K562 (cell line): ENCODE measurements around the gene PNPLA7. TPM values are rescaled to one million over a fixed set of nuclear protein-coding genes. Genes with fewer than 3 reads are reported as not detected.

Experiments used
- ATAC-seq: fragments of 200-7000 bp; cut with Tn5 transposase; 3 replicates; pipeline ENCODE4 v1.9.1; 2020; ENCODE audit warnings: moderate library complexity
- BruUV-seq: library from RNA; stranded (reverse); fragments of 400-500 nt; replicated peaks from 2 replicates; lab custom pipeline; 2021; lab: Mats Ljungman, UMichigan
- CTCF ChIA-PET: fragments of 300-600 bp; formaldehyde crosslinking; extraction: SDS; loops from one replicate; lab custom pipeline; 2021; ENCODE audit warnings: low intra/inter-chr PET ratio; lab: Yijun Ruan, JAX
- POLR2A ChIA-PET: fragments of 300-600, 350-650 bp; sonication (Branson Sonifier 250); formaldehyde crosslinking; extraction: SDS; loops from one replicate; lab custom pipeline; 2021; ENCODE audit warnings: antibody characterized with exemption, inconsistent platforms; lab: Yijun Ruan, JAX
- DNase-seq, 4 experiments: peaks; one replicate each; pipeline versions ENCODE4 v3.0.0 to v3.0.0-alpha.2; 2011 to 2018; ENCODE audit warnings: low spot score in 3 of 4, mixed read lengths in 3 of 4; ENCODE audit errors: extremely low read depth in 1 of 4
- FAIRE-seq: peaks from 2 replicates; lab custom pipeline; 2011; peaks lifted over from hg19 to GRCh38; lab: Jason Lieb, UNC
- H2AFZ ChIP-seq: 2 replicates; pipeline ENCODE4 v1.6.0; 2011; ENCODE audit warnings: low read depth, low read length, control low read depth, inconsistent platforms
- H3K27ac ChIP-seq: fragments of 200-600 bp; 3 replicates; pipeline ENCODE4 v1.8.0; 2011; ENCODE audit warnings: low read depth, mild to moderate bottlenecking, control low read depth, inconsistent platforms, low read length, moderate library complexity, mixed read lengths; ENCODE audit errors: extremely low read depth
- H3K27me3 ChIP-seq, 2 experiments: fragments of 300-600 bp in 1 of 2; 2 replicates in 1 of 2; 3 replicates in 1 of 2; pipeline versions ENCODE4 v1.6.0 to v1.8.0; 2011; ENCODE audit warnings: inconsistent platforms in 2 of 2, low read length in 2 of 2, mild to moderate bottlenecking in 1 of 2, mixed read lengths in 1 of 2, moderate library complexity in 1 of 2; ENCODE audit not compliant: control insufficient read depth in 2 of 2, insufficient read depth in 2 of 2
- H3K36me3 ChIP-seq: fragments of 300-600 bp; 3 replicates; pipeline ENCODE4 v1.8.0; 2011; ENCODE audit warnings: mild to moderate bottlenecking, low read length, inconsistent platforms; ENCODE audit not compliant: control insufficient read depth, insufficient read depth
- H3K4me1 ChIP-seq, 2 experiments: fragments of 200-600 bp in 1 of 2; replicated peaks in 1 of 2; 2 replicates in 1 of 2; 3 replicates in 1 of 2; pipeline versions ENCODE4 v1.5.1 to v1.8.0; 2011; ENCODE audit warnings: inconsistent platforms in 2 of 2, low read length in 2 of 2, mild to moderate bottlenecking in 1 of 2, mixed read lengths in 1 of 2, moderate library complexity in 1 of 2; ENCODE audit not compliant: control insufficient read depth in 2 of 2, insufficient read depth in 2 of 2
- H3K4me2 ChIP-seq: 2 replicates; pipeline ENCODE4 v1.6.1; 2011; ENCODE audit warnings: low read length, control low read depth, inconsistent platforms, mixed read lengths; ENCODE audit not compliant: insufficient read depth
- H3K4me3 ChIP-seq: fragments of 200-600 bp; sonication (generic), shearing (Covaris generic); 2 replicates; pipeline ENCODE4 v1.5.1; 2016; ENCODE audit warnings: control low read depth, inconsistent platforms
- H3K79me2 ChIP-seq: fragments of 200-600 bp; 3 replicates; pipeline ENCODE4 v1.8.0; 2011; ENCODE audit warnings: low read length, inconsistent platforms; ENCODE audit not compliant: control insufficient read depth, insufficient read depth
- H3K9ac ChIP-seq, 2 experiments: 2 replicates each; pipeline versions ENCODE4 v1.6.0 to v1.6.1; 2011; ENCODE audit warnings: low read depth in 2 of 2, low read length in 2 of 2, control low read depth in 1 of 2, inconsistent platforms in 1 of 2, mild to moderate bottlenecking in 1 of 2, mixed read lengths in 1 of 2; ENCODE audit not compliant: insufficient read depth in 1 of 2
- H3K9me1 ChIP-seq: one replicate; pipeline ENCODE4 v1.6.0; 2011; ENCODE audit warnings: inconsistent platforms, mild to moderate bottlenecking, low read length, moderate library complexity; ENCODE audit not compliant: control insufficient read depth, insufficient read depth
- H3K9me3 ChIP-seq: replicated peaks from 2 replicates; pipeline ENCODE4 v1.5.1; 2011; ENCODE audit warnings: low read depth, low read length, inconsistent platforms; ENCODE audit not compliant: control insufficient read depth, insufficient read depth
- H4K20me1 ChIP-seq: replicated peaks from 2 replicates; pipeline ENCODE4 v1.6.1; 2011; ENCODE audit warnings: low read length, inconsistent platforms, mixed read lengths; ENCODE audit not compliant: control insufficient read depth, insufficient read depth
- CBX1 ChIP-seq: sonication (generic); IDR thresholded peaks from 2 replicates; pipeline ENCODE4 v1.6.1; 2016; ENCODE audit warnings: antibody characterized with exemption, low read depth, mild to moderate bottlenecking
- CBX5 ChIP-seq: IDR thresholded peaks from 2 replicates; pipeline ENCODE4 v1.6.1; 2014; ENCODE audit warnings: low read depth, borderline replicate concordance
- FOXA3 ChIP-seq, 2 experiments: fragments of 450-650 bp in 1 of 2; sonication (generic) in 1 of 2; formaldehyde crosslinking; IDR thresholded peaks in 1 of 2; conservative IDR thresholded peaks in 1 of 2; 2 replicates each; pipeline versions ENCODE4 v1.4.0 to v1.8.0; 2020 to 2022; ENCODE audit warnings: mild to moderate bottlenecking in 2 of 2, missing genetic modification reagents in 1 of 2
- KDM1A ChIP-seq, 2 experiments: fragments of 450-650 bp; IDR thresholded peaks; 2 replicates each; pipeline ENCODE4 v1.6.1; 2016; ENCODE audit warnings: mild to moderate bottlenecking in 2 of 2
- MAFK ChIP-seq: IDR thresholded peaks from 2 replicates; pipeline ENCODE4 v1.6.1; 2011; ENCODE audit warnings: low read length, improper control_type of control experiment
- NCOR1 ChIP-seq: fragments of 450-650 bp; IDR thresholded peaks from 2 replicates; pipeline ENCODE4 v1.6.1; 2016; ENCODE audit warnings: mild to moderate bottlenecking, moderate library complexity
- NFIC ChIP-seq: fragments of 450-650 bp; IDR thresholded peaks from 2 replicates; pipeline ENCODE4 v1.6.1; 2017; ENCODE audit warnings: mild to moderate bottlenecking, inconsistent platforms
- NR2F6 ChIP-seq: fragments of 450-650 bp; formaldehyde crosslinking; IDR thresholded peaks from 2 replicates; pipeline ENCODE4 v1.4.0; 2020; ENCODE audit warnings: mild to moderate bottlenecking
- RBFOX2 ChIP-seq: fragments of 200-400 bp; formaldehyde crosslinking; IDR thresholded peaks from 2 replicates; pipeline ENCODE4 v1.6.1; 2017; ENCODE audit warnings: low read depth, mild to moderate bottlenecking, low read length, moderate library complexity
- STAT5A ChIP-seq: IDR thresholded peaks from 2 replicates; pipeline ENCODE4 v1.6.1; 2012; ENCODE audit warnings: low read length, inconsistent platforms, borderline replicate concordance
- TAF15 ChIP-seq: fragments of 200-400 bp; formaldehyde crosslinking; IDR thresholded peaks from 2 replicates; pipeline ENCODE4 v1.6.1; 2017; ENCODE audit warnings: mild to moderate bottlenecking, low read depth, low read length, moderate library complexity
- U2AF1 ChIP-seq: fragments of 200-400 bp; formaldehyde crosslinking; optimal IDR thresholded peaks from 2 replicates; pipeline ENCODE3; 2017; ENCODE audit warnings: mild to moderate bottlenecking, low read depth, low read length, moderate library complexity
- ZFX ChIP-seq: sonication (generic); formaldehyde crosslinking; IDR thresholded peaks from 2 replicates; pipeline ENCODE4 v1.8.0; 2022; ENCODE audit warnings: mild to moderate bottlenecking, missing genetic modification reagents, moderate library complexity
- ZNF124 ChIP-seq: sonication (generic); formaldehyde crosslinking; IDR thresholded peaks from 2 replicates; pipeline ENCODE4 v1.8.1; 2022; ENCODE audit warnings: missing genetic modification reagents
- ZNF699 ChIP-seq: fragments of 250-450 bp; sonication (Bioruptor Pico); IDR thresholded peaks from 2 replicates; pipeline ENCODE4 v1.8.0; 2021; ENCODE audit warnings: mild to moderate bottlenecking, moderate library complexity; ENCODE audit not compliant: insufficient replicate concordance
- ZNF75A ChIP-seq: fragments of 450-650 bp; formaldehyde crosslinking; IDR thresholded peaks from 2 replicates; pipeline ENCODE4 v1.4.0; 2020; ENCODE audit warnings: mild to moderate bottlenecking
- WGBS: fragments of 100-300 bp; shearing (Covaris generic); methylation state at CpG from one replicate; pipeline ENCODE4 v1.1.6; 2016; ENCODE audit warnings: low coverage, mixed read lengths; ENCODE audit not compliant: insufficient coverage; ENCODE audit errors: missing lambda C conversion rate; 5-methylcytosine and 5-hydroxymethylcytosine counted together
- in situ Hi-C: fragments of 300-500 bp; cut with MboI; formaldehyde crosslinking; loops from 4 replicates; pipeline ENCODE4 v1.15.0; 2018; ENCODE audit warnings: inconsistent platforms, mixed read lengths
- intact Hi-C: fragments of 100-400 bp; cut with micrococcal nuclease; formaldehyde crosslinking; loops from 2 replicates; pipeline ENCODE4 v1.14.2; 2022
- polyA plus RNA-seq, 8 experiments: library from polyadenylated mRNA; depleted of rRNA in 4 of 8; stranded (reverse) in 5 of 8; unstranded in 3 of 8; fragments of >200 nt; fragmentation: Nextera tagmentation in 2 of 8; fragmentation: Illumina TruSeq in 1 of 8; extraction: Ambion mirVana in 2 of 8; extraction: Trizol in 1 of 8; gene quantifications; 2 replicates each; pipeline versions ENCODE4 v1.2.1 to v1.2.3, GENCODE V29; 2011 to 2014; ENCODE audit warnings: inconsistent platforms in 1 of 8, missing spikeins in 1 of 8
- total RNA-seq, 7 experiments: library from RNA; depleted of rRNA in 6 of 7; stranded (reverse); fragments of >200 nt in 6 of 7; fragmentation: Illumina TruSeq in 2 of 7; extraction: Trizol in 2 of 7; gene quantifications; 2 replicates each; pipeline versions ENCODE4 v1.2.1 to v1.2.3, GENCODE V29; 2011 to 2021; ENCODE audit warnings: low replicate concordance in 1 of 7
- TF ChIP-seq, protein P1 (sequence below): sonication (generic); formaldehyde crosslinking; IDR thresholded peaks from 2 replicates; pipeline ENCODE4 v1.8.1; 2023; ENCODE audit warnings: mild to moderate bottlenecking, missing genetic modification reagents

Gene PNPLA7
- total and polyA plus RNA-seq, 9 of the 15 experiments (the other 6 are each of a cell fraction or from before 2014, with no cell fraction given), result 0.01 to 0.85 (median 0.19) TPM; not detected in 1

- intact Hi-C loops, result no loop called here
- 38% methylated on average over 21 of the region's 23 CpGs for WGBS
- H3K4me2 ChIP-seq, result no peak overlapping the region
- peaks cover 11 to 60% of the 10 kb centered on the region in 2 experiments; a peak in 4 of 5 replicates for H3K4me1 ChIP-seq
- no peaks in the 10 kb centered on the region for H4K20me1 ChIP-seq
- H2AFZ ChIP-seq, result peak overlapping the region; percentile 27; the same call in 1 of the 2 replicates
- H3K9me1 ChIP-seq, result no peaks in the 10 kb centered on the region
- BruUV-seq, result no TSS peak
- no peak for ATAC-seq
- no peaks in the 10 kb centered on the region for H3K9me3 ChIP-seq
- in situ Hi-C loops, result no loop called here
- no peak overlapping the region for H3K4me3 ChIP-seq
- FAIRE-seq, result no peak
- no peak for TF ChIP-seq ZNF699 (CRISPR knock-in tag)
- no peak for TF ChIP-seq KDM1A (IDR thresholded peaks at IDR 0.05)
- no peak for TF ChIP-seq FOXA3 (CRISPR knock-in tag; conservative IDR thresholded peaks at IDR 0.05 in 1 of 2, IDR thresholded peaks at IDR 0.05 in 1 of 2)
- no peak for TF ChIP-seq TAF15
- no peak for TF ChIP-seq RBFOX2
- no peak for TF ChIP-seq NCOR1
- TF ChIP-seq NFIC, result no peak
- no peak for TF ChIP-seq U2AF1
- no peak for TF ChIP-seq NR2F6 (CRISPR knock-in tag)
- TF ChIP-seq ZFX (CRISPR knock-in tag), result no peak
- TF ChIP-seq MAFK, result no peak
- TF ChIP-seq CBX1, result no peak
- no peak for TF ChIP-seq ZNF75A (CRISPR knock-in tag)
- TF ChIP-seq, protein P1, sequence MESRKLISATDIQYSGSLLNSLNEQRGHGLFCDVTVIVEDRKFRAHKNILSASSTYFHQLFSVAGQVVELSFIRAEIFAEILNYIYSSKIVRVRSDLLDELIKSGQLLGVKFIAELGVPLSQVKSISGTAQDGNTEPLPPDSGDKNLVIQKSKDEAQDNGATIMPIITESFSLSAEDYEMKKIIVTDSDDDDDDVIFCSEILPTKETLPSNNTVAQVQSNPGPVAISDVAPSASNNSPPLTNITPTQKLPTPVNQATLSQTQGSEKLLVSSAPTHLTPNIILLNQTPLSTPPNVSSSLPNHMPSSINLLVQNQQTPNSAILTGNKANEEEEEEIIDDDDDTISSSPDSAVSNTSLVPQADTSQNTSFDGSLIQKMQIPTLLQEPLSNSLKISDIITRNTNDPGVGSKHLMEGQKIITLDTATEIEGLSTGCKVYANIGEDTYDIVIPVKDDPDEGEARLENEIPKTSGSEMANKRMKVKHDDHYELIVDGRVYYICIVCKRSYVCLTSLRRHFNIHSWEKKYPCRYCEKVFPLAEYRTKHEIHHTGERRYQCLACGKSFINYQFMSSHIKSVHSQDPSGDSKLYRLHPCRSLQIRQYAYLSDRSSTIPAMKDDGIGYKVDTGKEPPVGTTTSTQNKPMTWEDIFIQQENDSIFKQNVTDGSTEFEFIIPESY (CRISPR knock-in tag), result no peak
- no peak for TF ChIP-seq CBX5
- no peak for TF ChIP-seq STAT5A
- no peak for TF ChIP-seq ZNF124 (CRISPR knock-in tag)
- peak overlapping the region in 1 of 2 experiments; percentile 58; a peak in 1 of 4 replicates for H3K9ac ChIP-seq
- H3K27ac ChIP-seq, result no peak overlapping the region
- H3K27me3 ChIP-seq, result no peaks in the 10 kb centered on the region
- no peak for DNase-seq
- ChIA-PET CTCF (no interaction called here), POLR2A (interaction anchor here (0.6 kb wide), 1 partner anchor 14 kb away, joined by 3 read pairs; no protein-coding TSS in a partner anchor)
- H3K36me3 ChIP-seq, result no peaks in the 10 kb centered on the region
- no peaks in the 10 kb centered on the region for H3K79me2 ChIP-seq
Measured at GRCh38 chr9:137465720-137466388, 84.3 kb downstream of the PNPLA7 start.
